Psoas muscle (tissue), 8 donors: ENCODE data around the gene MTHFR. TPM values are rescaled to one million over a fixed set of nuclear protein-coding genes. Genes with fewer than 3 reads are reported as not detected.

Experiments used
- ATAC-seq, 4 donors: fragments of 200-7000 bp; cut with Tn5 transposase; one replicate each; pipeline ENCODE4 v1.9.1; 2020; ENCODE audit warnings: moderate library complexity in 3 of 4, mild to moderate bottlenecking in 2 of 4
- DNase-seq, 2 donors: peaks; one replicate each; pipeline ENCODE4 v3.0.0-alpha.2; 2020
- H3K27ac ChIP-seq: fragments of 200-600 bp; one replicate; pipeline ENCODE4 v1.8.0; 2022
- H3K27me3 ChIP-seq, 3 donors: fragments of 200-600 bp in 1 of 3; one replicate each; pipeline versions ENCODE4 v1.6.1 to v1.8.0; 2013 to 2022; ENCODE audit warnings: low read length in 2 of 3, mild to moderate bottlenecking in 2 of 3, moderate library complexity in 1 of 3; ENCODE audit not compliant: insufficient read depth in 3 of 3
- H3K36me3 ChIP-seq, 2 donors: fragments of 200-600 bp in 1 of 2; one replicate each; pipeline versions ENCODE4 v1.6.1 to v1.8.0; 2013 to 2022; ENCODE audit warnings: low read depth in 1 of 2, mild to moderate bottlenecking in 1 of 2, moderate library complexity in 1 of 2; ENCODE audit not compliant: insufficient read depth in 1 of 2
- H3K4me1 ChIP-seq: fragments of 200-600 bp; one replicate; pipeline ENCODE4 v1.8.0; 2022
- H3K4me3 ChIP-seq: fragments of 200-600 bp; one replicate; pipeline ENCODE4 v1.8.0; 2022; ENCODE audit warnings: mild to moderate bottlenecking
- H3K9me3 ChIP-seq: fragments of 200-600 bp; one replicate; pipeline ENCODE4 v1.8.0; 2022
- CTCF ChIP-seq: fragments of 200-600 bp; IDR thresholded peaks from one replicate; pipeline ENCODE4 v1.8.0; 2022; ENCODE audit warnings: antibody characterized with exemption
- WGBS, 3 donors: extraction: QIAGEN DNeasy Blood & Tissue Kit; methylation state at CpG; one replicate each; pipeline versions ENCODE4 v1.1.6 to v1.1.7; 2013; 5-methylcytosine and 5-hydroxymethylcytosine counted together
- intact Hi-C, 2 donors: fragments of 100-400 bp; cut with DNase I; formaldehyde crosslinking; loops; one replicate each; pipeline versions ENCODE4 v1.11.0 to v1.14.2; 2022
- polyA plus RNA-seq, 3 donors: library from polyadenylated mRNA; stranded (reverse); fragments of 200-250 nt; gene quantifications; one replicate each; pipeline ENCODE4 v1.2.3, GENCODE V29; 2013
- total RNA-seq, 4 donors: library from RNA; stranded (reverse); fragmentation: NEBNext Ultra II Directional in 2 of 4; extraction: Animal tissue kit (Norgen Biotek cat#: 25700) in 2 of 4; gene quantifications; one replicate each; pipeline versions ENCODE4 v1.2.1 to v1.2.4, GENCODE V29; 2021 to 2023
- donor health status: healthy with polysubstance abuse.
- donor health status: DM: no; HTN: no; CAD: no; lungs with moderate emphysema.
- donor health status: Bipolar disorder and iron deficiency.
- donor health status: healthy.
- donor health status: DM: yes; HTN: yes; CAD: no.
- donor health status: DM: no; HTN: no; CAD: no.
- donor health status: DM: no; HTN: no; CAD: no.
- donor health status: DM: yes; HTN: yes; CAD: no.

Gene MTHFR
- total and polyA plus RNA-seq, 7 donors, result 5.8 to 26.2 (median 15.3) TPM

- H3K9me3 ChIP-seq, result no peaks in the 10 kb centered on the region
- no peak overlapping the region for H3K4me3 ChIP-seq
- ATAC-seq (no peak), DNase-seq (no peak)
- H3K27ac ChIP-seq, result peak overlapping the region; percentile 87
- no peaks in the 10 kb centered on the region for H3K27me3 ChIP-seq
- no peaks in the 10 kb centered on the region for H3K36me3 ChIP-seq
- 65 to 77% (median 76%) methylated on average over 2 of the region's 2 CpGs for WGBS, 3 donors
- peaks cover 17% of the 10 kb centered on the region for H3K4me1 ChIP-seq
- no peak for TF ChIP-seq CTCF
- intact Hi-C loops, result loop anchor here in 1 of 2 donors (5.0 to 10.0 kb wide), 2 partner anchors 49 to 463 kb away; partner anchors contain the start of gene UBIAD1
These were observed 67.7 kb downstream of the MTHFR start for GRCh38 chr1:11738096-11738495.

GRCh38 chr1:11736746-11737639 lies 68.8 kb downstream of the MTHFR start:
- 9 to 11% (median 9%) methylated on average over 15 of the region's 15 CpGs for WGBS, 3 donors
- intact Hi-C loops, result loop anchor here in 1 of 2 donors (5.0 to 10.0 kb wide), 2 partner anchors 50 to 462 kb away; partner anchors contain the start of gene UBIAD1
- Histone ChIP-seq H3K9me3 (no peaks in the 10 kb centered on the region), H3K27me3 (no peaks in the 10 kb centered on the region), H3K4me1 (peaks cover 17% of the 10 kb centered on the region), H3K27ac (peak overlapping the region; percentile 87), H3K36me3 (no peaks in the 10 kb centered on the region), H3K4me3 (peak overlapping the region; percentile 72)
- DNase-seq, result peak; percentile 84
- no peak for TF ChIP-seq CTCF
- ATAC-seq, result peak; percentile 71 to 79 (median 77)

GRCh38 chr1:11735854-11736745 lies 69.7 kb downstream of the MTHFR start, which contains the start of gene AGTRAP:
Gene AGTRAP (plus strand): TSS chr1:11736136. CDS start chr1:11736209, 73 bp downstream.
- Histone ChIP-seq H3K4me1 (peaks cover 17% of the 10 kb centered on the region), H3K27ac (peak within 1 kb of the TSS; percentile 87), H3K9me3 (no peaks in the 10 kb centered on the region), H3K27me3 (no peaks in the 10 kb centered on the region), H3K4me3 (peak within 1 kb of the TSS; percentile 72), H3K36me3 (no peaks in the 10 kb centered on the region)
- TF ChIP-seq CTCF, result no peak
- peak; percentile 97 to 99 for DNase-seq
- 0 to 1% (median 1%) methylated on average over 51 to 59 of the region's 59 CpGs for WGBS, 3 donors
- intact Hi-C loops, result loop anchor here in 1 of 2 donors (5.0 to 10.0 kb wide), 2 partner anchors 51 to 461 kb away; partner anchors contain the start of gene UBIAD1
- peak; percentile 77 to 89 (median 84) for ATAC-seq

Other genes with a start within 250 kb of the MTHFR start
- gene FBXO2, start 151.5 kb downstream of the MTHFR start, total RNA-seq, result 1 to 10 TPM; 1.2 to 3.5 (median 2.3) TPM
- 10 to 100 TPM in 1 of 3 donors, 1 to 10 TPM in 1, under 1 TPM in 1; 0.35 to 20.9 (median 1.1) TPM for gene FBXO2, start 151.5 kb downstream of the MTHFR start, polyA plus RNA-seq
- 1 to 10 TPM; 2.9 to 8.4 (median 4.6) TPM for gene FBXO44, start 151.1 kb downstream of the MTHFR start, total RNA-seq
- 1 to 10 TPM; 3.6 to 5.0 (median 3.8) TPM for gene FBXO44, start 151.1 kb downstream of the MTHFR start, polyA plus RNA-seq
- gene FBXO6, start 141.8 kb downstream of the MTHFR start, total RNA-seq, result 10 to 100 TPM; 10.2 to 17.3 (median 13.1) TPM
- gene FBXO6, start 141.8 kb downstream of the MTHFR start, polyA plus RNA-seq, result 10 to 100 TPM; 10.2 to 27.1 (median 21.4) TPM
- gene MAD2L2, start 124.8 kb downstream of the MTHFR start, total RNA-seq, result 10 to 100 TPM; 25.9 to 39.0 (median 28.8) TPM
- gene MAD2L2, start 124.8 kb downstream of the MTHFR start, polyA plus RNA-seq, result 10 to 100 TPM; 39.1 to 61.8 (median 40.5) TPM
- gene DRAXIN, start 114.3 kb downstream of the MTHFR start, total RNA-seq, result under 1 TPM in 1 of 4 donors, not detected in 3; 0.04 TPM
- under 1 TPM in 2 of 3 donors, not detected in 1; 0.01 to 0.65 TPM for gene DRAXIN, start 114.3 kb downstream of the MTHFR start, polyA plus RNA-seq
- gene AGTRAP, start 69.8 kb downstream of the MTHFR start, total RNA-seq, result 10 to 100 TPM; 28.5 to 46.0 (median 42.2) TPM
- 100 to 1,000 TPM in 2 of 3 donors, 10 to 100 TPM in 1; 36.9 to 179 (median 138) TPM for gene AGTRAP, start 69.8 kb downstream of the MTHFR start, polyA plus RNA-seq
- 1 to 10 TPM; 1.8 to 5.3 (median 3.4) TPM for gene C1orf167, start 43.8 kb downstream of the MTHFR start, total RNA-seq
- 1 to 10 TPM; 1.9 to 2.5 (median 2.1) TPM for gene C1orf167, start 43.8 kb downstream of the MTHFR start, polyA plus RNA-seq
- gene CLCN6, start 227 bp upstream of the MTHFR start, total RNA-seq, result 10 to 100 TPM in 1 of 4 donors, 1 to 10 TPM in 3; 5.5 to 17.5 (median 8.1) TPM
- 10 to 100 TPM in 1 of 3 donors, 1 to 10 TPM in 2; 6.0 to 12.0 (median 8.3) TPM for gene CLCN6, start 227 bp upstream of the MTHFR start, polyA plus RNA-seq
- 1 to 10 TPM in 2 of 4 donors, under 1 TPM in 2; 0.28 to 2.1 (median 0.92) TPM for gene NPPA, start 41.8 kb upstream of the MTHFR start, total RNA-seq
- gene NPPA, start 41.8 kb upstream of the MTHFR start, polyA plus RNA-seq, result 1 to 10 TPM in 1 of 3 donors, under 1 TPM in 2; 0.08 to 3.6 (median 0.13) TPM
- gene NPPB, start 53.0 kb upstream of the MTHFR start, total RNA-seq, result under 1 TPM in 1 of 4 donors, not detected in 3; 0.39 TPM
- 1 to 10 TPM in 1 of 3 donors, under 1 TPM in 1, not detected in 1; 0.37 to 1.6 TPM for gene NPPB, start 53.0 kb upstream of the MTHFR start, polyA plus RNA-seq
- gene KIAA2013, start 120.5 kb upstream of the MTHFR start, total RNA-seq, result 10 to 100 TPM; 29.7 to 35.8 (median 33.4) TPM
- gene KIAA2013, start 120.5 kb upstream of the MTHFR start, polyA plus RNA-seq, result 10 to 100 TPM; 24.4 to 79.7 (median 34.7) TPM
- gene PLOD1, start 128.8 kb upstream of the MTHFR start, total RNA-seq, result 10 to 100 TPM; 25.1 to 52.3 (median 35.7) TPM
- gene PLOD1, start 128.8 kb upstream of the MTHFR start, polyA plus RNA-seq, result 10 to 100 TPM; 33.5 to 48.6 (median 39.1) TPM
- 100 to 1,000 TPM; 245 to 542 (median 320) TPM for gene MFN2, start 174.5 kb upstream of the MTHFR start, total RNA-seq
- gene MFN2, start 174.5 kb upstream of the MTHFR start, polyA plus RNA-seq, result 100 to 1,000 TPM; 163 to 225 (median 177) TPM
- 10 to 100 TPM; 14.4 to 20.3 (median 16.7) TPM for gene MIIP, start 213.5 kb upstream of the MTHFR start, total RNA-seq
- gene MIIP, start 213.5 kb upstream of the MTHFR start, polyA plus RNA-seq, result 10 to 100 TPM; 20.0 to 30.5 (median 23.4) TPM